Neural progenitor cell (in vitro differentiated cells): ENCODE results near the gene DUOX1.

Source experiments
- CTCF ChIP-seq: fragments of 200-600 bp; sonication (generic); IDR thresholded peaks from 2 replicates; pipeline ENCODE4 v1.5.1; 2017; ENCODE audit warnings: antibody characterized with exemption, mild to moderate bottlenecking
- EZH2 ChIP-seq: fragments of 200-600 bp; sonication (generic); IDR thresholded peaks from 2 replicates; pipeline ENCODE4 v1.6.1; 2017; ENCODE audit warnings: antibody characterized with exemption, mild to moderate bottlenecking, moderate library complexity
- EZH2phosphoT487 ChIP-seq: fragments of 200-600 bp; sonication (generic); IDR thresholded peaks from 2 replicates; pipeline ENCODE4 v1.6.1; 2017; ENCODE audit warnings: antibody characterized with exemption

- TF ChIP-seq CTCF (no peak), EZH2 (no peak), EZH2phosphoT487 (no peak)
These were observed 31.9 kb downstream of the DUOX1 start for GRCh38 chr15:45161666-45162065.
